ENCODE measurements around the gene IKZF1. TPM values are rescaled to one million over a fixed set of nuclear protein-coding genes. Genes with fewer than 3 reads are reported as not detected.

IKZF1 gene
- total RNA-seq, 1 donor from 2014 or later: 0.33 TPM

- no peak overlapping the region for H3K4me3 ChIP-seq (ENCODE audit: low read depth, low read length)
- DNase-seq (ENCODE audit: low read depth): no peak
- no peaks in the 10 kb centered on the region for H3K36me3 ChIP-seq (ENCODE audit: control insufficient read depth, insufficient read depth, low read length)
- no peak for TF ChIP-seq CTCF (IDR thresholded peaks at IDR 0.05; ENCODE audit: insufficient read depth, low read length, poor library complexity, severe bottlenecking)
- no peaks in the 10 kb centered on the region for H3K27me3 ChIP-seq (ENCODE audit: control insufficient read depth, insufficient read depth, low read length)
These were observed 28.0 kb upstream of the IKZF1 start for GRCh38 chr7:50276483-50276882.

- DNase-seq (ENCODE audit: low read depth): no peak
- Histone ChIP-seq H3K36me3 (ENCODE audit: control insufficient read depth, insufficient read depth, low read length) (no peaks in the 10 kb centered on the region), H3K4me3 (ENCODE audit: low read depth, low read length) (no peak overlapping the region), H3K27me3 (ENCODE audit: control insufficient read depth, insufficient read depth, low read length) (no peaks in the 10 kb centered on the region)
- TF ChIP-seq CTCF (IDR thresholded peaks at IDR 0.05; ENCODE audit: insufficient read depth, low read length, poor library complexity, severe bottlenecking): no peak
These were observed 26.4 kb upstream of the IKZF1 start for GRCh38 chr7:50278120-50278519.

- H3K27me3 ChIP-seq (ENCODE audit: control insufficient read depth, insufficient read depth, low read length): no peaks in the 10 kb centered on the region
- no peaks in the 10 kb centered on the region for H3K36me3 ChIP-seq (ENCODE audit: control insufficient read depth, insufficient read depth, low read length)
- H3K4me3 ChIP-seq (ENCODE audit: low read depth, low read length): no peak overlapping the region
- no peak for DNase-seq (ENCODE audit: low read depth)
- TF ChIP-seq CTCF (IDR thresholded peaks at IDR 0.05; ENCODE audit: insufficient read depth, low read length, poor library complexity, severe bottlenecking): no peak
These were observed 22.7 kb upstream of the IKZF1 start for GRCh38 chr7:50281680-50282445.

- Histone ChIP-seq H3K36me3 (ENCODE audit: control insufficient read depth, insufficient read depth, low read length) (no peaks in the 10 kb centered on the region), H3K4me3 (ENCODE audit: low read depth, low read length) (no peak overlapping the region), H3K27me3 (ENCODE audit: control insufficient read depth, insufficient read depth, low read length) (no peaks in the 10 kb centered on the region)
- TF ChIP-seq CTCF (IDR thresholded peaks at IDR 0.05; ENCODE audit: insufficient read depth, low read length, poor library complexity, severe bottlenecking): no peak
- no peak for DNase-seq (ENCODE audit: low read depth)
These were observed 21.5 kb upstream of the IKZF1 start for GRCh38 chr7:50282813-50283605.

- H3K4me3 ChIP-seq (ENCODE audit: low read depth, low read length): no peak overlapping the region
These were observed 20.8 kb upstream of the IKZF1 start for GRCh38 chr7:50283731-50284130.

More at GRCh38 chr7:50283731-50284130, 20.8 kb upstream of the IKZF1 start:
- no peak for TF ChIP-seq CTCF (IDR thresholded peaks at IDR 0.05; ENCODE audit: insufficient read depth, low read length, poor library complexity, severe bottlenecking)
- Histone ChIP-seq H3K36me3 (ENCODE audit: control insufficient read depth, insufficient read depth, low read length) (no peaks in the 10 kb centered on the region), H3K27me3 (ENCODE audit: control insufficient read depth, insufficient read depth, low read length) (no peaks in the 10 kb centered on the region)
- DNase-seq (ENCODE audit: low read depth): no peak

Data from kidney epithelial cell (primary cell).